Lung (tissue), 12 donors: ENCODE measurements around the gene TSPAN7. TPM values are rescaled to one million over a fixed set of nuclear protein-coding genes. Genes with fewer than 3 reads are reported as not detected.
A peak's percentile ranks its signal among the peaks of the same experiment; 100 is the strongest.

ENCODE experiments used
- ATAC-seq: fragments of 200-7000 bp; cut with Tn5 transposase; one replicate; pipeline ENCODE4 v1.9.1; 2020; ENCODE audit warnings: moderate number of reproducible peaks; ENCODE audit not compliant: insufficient read depth, low FRiP score
- DNase-seq, 3 donors: peaks; one replicate each; pipeline ENCODE4 v3.0.0-alpha.2; 2013 to 2017
- H3K27ac ChIP-seq, 2 donors: one replicate each; pipeline ENCODE4 v1.5.1; 2013; ENCODE audit warnings: mild to moderate bottlenecking in 2 of 2, moderate library complexity in 2 of 2, control low read depth in 1 of 2, inconsistent platforms in 1 of 2, low read depth in 1 of 2, low read length in 1 of 2
- H3K27me3 ChIP-seq, 3 donors: one replicate each; pipeline ENCODE4 v1.5.1; 2013; ENCODE audit warnings: low read length in 2 of 3; ENCODE audit not compliant: control insufficient read depth in 3 of 3, insufficient read depth in 3 of 3
- H3K36me3 ChIP-seq, 4 donors: one replicate each; pipeline ENCODE4 v1.5.1; 2013; ENCODE audit warnings: low read length in 4 of 4, mild to moderate bottlenecking in 1 of 4, moderate library complexity in 1 of 4; ENCODE audit not compliant: control insufficient read depth in 4 of 4, insufficient read depth in 4 of 4
- H3K4me1 ChIP-seq, 5 donors: one replicate each; pipeline ENCODE4 v1.5.1; 2013; ENCODE audit warnings: low read length in 5 of 5, mild to moderate bottlenecking in 2 of 5, moderate library complexity in 1 of 5; ENCODE audit not compliant: control insufficient read depth in 5 of 5, insufficient read depth in 5 of 5
- H3K4me3 ChIP-seq: one replicate; pipeline ENCODE4 v1.5.1; 2013; ENCODE audit warnings: mild to moderate bottlenecking, control low read depth, moderate library complexity
- H3K9ac ChIP-seq, 2 donors: one replicate each; pipeline ENCODE4 v1.5.1; 2013; ENCODE audit warnings: low read length in 2 of 2, control low read depth in 1 of 2; ENCODE audit not compliant: insufficient read depth in 1 of 2
- H3K9me3 ChIP-seq, 4 donors: one replicate each; pipeline ENCODE4 v1.5.1; 2013; ENCODE audit warnings: low read length in 3 of 4, mild to moderate bottlenecking in 1 of 4, moderate library complexity in 1 of 4; ENCODE audit not compliant: control insufficient read depth in 4 of 4, insufficient read depth in 3 of 4
- CTCF ChIP-seq: IDR thresholded peaks from 2 replicates; pipeline ENCODE4 v1.5.1; 2012; ENCODE audit warnings: mild to moderate bottlenecking; ENCODE audit errors: control extremely low read depth, extremely low read depth
- WGBS, 2 donors: extraction: QIAGEN DNeasy Blood & Tissue Kit; methylation state at CpG; one replicate each; pipeline ENCODE4 v1.1.7; 2013; 5-methylcytosine and 5-hydroxymethylcytosine counted together
- polyA plus RNA-seq, 2 donors: library from polyadenylated mRNA; stranded (reverse); fragments of 200-250 nt; gene quantifications; one replicate each; pipeline ENCODE4 v1.2.1, GENCODE V29; 2013
- total RNA-seq, 2 donors: library from RNA; depleted of rRNA in 1 of 2; stranded (reverse); fragments of >200 nt in 1 of 2; gene quantifications; one replicate each; pipeline ENCODE4 v1.2.1, GENCODE V29; 2014 to 2021
- donor health status: control.
- donor health status: control.
- donor health status: Bipolar disorder and iron deficiency.
- donor health status: healthy.
- donor health status: DM: yes; HTN: yes; CAD: no.

The TSPAN7 gene
- total and polyA plus RNA-seq, 4 donors: 36.4 to 52.4 (median 40.8) TPM

DNA sequence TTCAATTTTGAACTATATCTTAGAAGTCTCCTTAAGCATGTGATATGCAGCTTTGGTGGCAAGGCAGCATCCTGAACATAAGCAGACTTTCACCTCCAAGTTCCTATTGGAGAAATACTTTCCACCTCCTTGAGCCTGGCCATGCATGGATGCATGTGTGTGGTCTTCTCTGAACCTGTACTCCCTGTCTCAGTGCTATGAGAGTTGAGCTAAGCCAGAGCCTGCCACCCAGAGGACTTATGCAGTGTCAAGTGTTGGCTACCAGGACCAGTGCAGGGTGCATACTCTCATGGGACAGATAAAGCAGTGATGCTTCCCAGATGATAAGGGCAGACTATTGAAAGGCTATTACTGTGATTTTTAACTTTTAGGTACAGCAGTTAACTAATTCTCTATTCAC lies 105.6 kb downstream of the TSPAN7 start:
- no peak for TF ChIP-seq CTCF
- no peak overlapping the region for H3K4me3 ChIP-seq
- no peak overlapping the region for H3K27ac ChIP-seq
- no peaks in the 10 kb centered on the region for H3K4me1 ChIP-seq
- ATAC-seq: no peak
- no peak overlapping the region for H3K9ac ChIP-seq
- peaks cover 0 to 37% (median 5%) of the 10 kb centered on the region in 3 donors for H3K27me3 ChIP-seq
- no peaks in the 10 kb centered on the region for H3K9me3 ChIP-seq
- DNase-seq: no peak
- no peaks in the 10 kb centered on the region for H3K36me3 ChIP-seq

DNA sequence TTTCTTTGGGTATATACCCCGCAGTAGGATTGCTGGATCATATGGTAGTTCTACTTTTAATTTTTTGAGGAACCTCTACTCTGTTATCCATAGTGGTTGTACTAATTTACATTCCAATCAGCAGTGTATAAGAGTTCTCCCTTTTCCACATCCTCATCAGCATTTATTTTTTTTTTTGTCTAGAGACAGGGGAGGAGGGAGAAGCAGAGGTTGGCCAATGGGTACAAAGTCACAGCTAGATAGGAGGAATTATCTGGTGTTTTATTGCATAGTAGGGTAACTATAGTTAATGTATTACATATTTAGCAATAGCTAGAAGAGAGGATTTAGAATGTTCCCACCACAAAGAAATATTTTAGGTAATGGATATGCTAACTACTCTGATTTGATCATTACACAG lies 107.4 kb downstream of the TSPAN7 start:
- Histone ChIP-seq H3K4me1 (no peaks in the 10 kb centered on the region), H3K9me3 (no peaks in the 10 kb centered on the region), H3K4me3 (no peak overlapping the region), H3K27me3 (peaks cover 5 to 28% (median 5%) of the 10 kb centered on the region in 3 donors), H3K9ac (no peak overlapping the region), H3K27ac (no peak overlapping the region), H3K36me3 (peaks cover 0 to 1% (median 0%) of the 10 kb centered on the region in 4 donors)
- no peak for ATAC-seq
- 90 to 94% methylated on average over 1 of the region's 1 CpG for WGBS, 2 donors
- DNase-seq: no peak
- TF ChIP-seq CTCF: no peak

- no peak for TF ChIP-seq CTCF
- Histone ChIP-seq H3K9me3 (no peaks in the 10 kb centered on the region), H3K27ac (no peak overlapping the region), H3K4me1 (no peaks in the 10 kb centered on the region), H3K4me3 (no peak overlapping the region), H3K36me3 (peaks cover 0 to 1% (median 0%) of the 10 kb centered on the region in 4 donors), H3K27me3 (peaks cover 5 to 27% (median 5%) of the 10 kb centered on the region in 3 donors), H3K9ac (no peak overlapping the region)
- no peak for ATAC-seq
- peak in 2 of 3 donors; percentile 44 to 62 for DNase-seq
- 10 to 43% methylated on average over 4 of the region's 4 CpGs for WGBS, 2 donors
These were observed 108.1 kb downstream of the TSPAN7 start for GRCh38 chrX:38669428-38669827.

- Histone ChIP-seq H3K9me3 (no peaks in the 10 kb centered on the region), H3K4me3 (no peak overlapping the region), H3K27ac (no peak overlapping the region), H3K36me3 (peaks cover 0 to 1% (median 0%) of the 10 kb centered on the region in 4 donors), H3K27me3 (peaks cover 5 to 25% (median 7%) of the 10 kb centered on the region in 3 donors), H3K4me1 (no peaks in the 10 kb centered on the region), H3K9ac (no peak overlapping the region)
- TF ChIP-seq CTCF: no peak
- no peak for ATAC-seq
- no peak for DNase-seq
- WGBS, 2 donors: 79 to 96% methylated on average over 3 of the region's 3 CpGs
These were observed 111.3 kb downstream of the TSPAN7 start for GRCh38 chrX:38672646-38673045.
